WTC11 (cell line): Measurements from ENCODE around the gene ERC1.

Source experiments
- GRHL2 ChIP-seq: fragments of 250-450 bp; sonication (Bioruptor Pico); IDR thresholded peaks from 2 replicates; pipeline ENCODE4 v1.8.0; 2022; ENCODE audit warnings: mild to moderate bottlenecking, moderate library complexity; ENCODE audit not compliant: insufficient replicate concordance, severe bottlenecking
- MAX ChIP-seq: sonication (generic); formaldehyde crosslinking; IDR thresholded peaks from 2 replicates; pipeline ENCODE4 v1.8.0; 2022; ENCODE audit warnings: mild to moderate bottlenecking, missing genetic modification reagents
- MLX ChIP-seq: sonication (generic); formaldehyde crosslinking; IDR thresholded peaks from 2 replicates; pipeline ENCODE4 v1.8.1; 2023; ENCODE audit warnings: mild to moderate bottlenecking, missing genetic modification reagents, moderate library complexity
- NR2C2 ChIP-seq: sonication (generic); formaldehyde crosslinking; IDR thresholded peaks from 2 replicates; pipeline ENCODE4 v1.8.0; 2022; ENCODE audit warnings: mild to moderate bottlenecking, missing genetic modification reagents
- SOX15 ChIP-seq: fragments of 250-450 bp; sonication (Bioruptor Pico); IDR thresholded peaks from 2 replicates; pipeline ENCODE4 v1.9.0; 2021; ENCODE audit warnings: mild to moderate bottlenecking
- TCF7 ChIP-seq: sonication (generic); formaldehyde crosslinking; IDR thresholded peaks from 2 replicates; pipeline ENCODE4 v1.8.0; 2022; ENCODE audit warnings: mild to moderate bottlenecking, low read depth, missing genetic modification reagents, moderate library complexity
- TEAD1 ChIP-seq: sonication (generic); formaldehyde crosslinking; IDR thresholded peaks from 2 replicates; pipeline ENCODE4 v1.8.0; 2022; ENCODE audit warnings: mild to moderate bottlenecking, missing genetic modification reagents
- TF ChIP-seq, protein P1 (sequence below): fragments of 200-600 bp; IDR thresholded peaks from 2 replicates; pipeline ENCODE4 v1.8.0; 2022; ENCODE audit warnings: antibody characterized with exemption

DNA sequence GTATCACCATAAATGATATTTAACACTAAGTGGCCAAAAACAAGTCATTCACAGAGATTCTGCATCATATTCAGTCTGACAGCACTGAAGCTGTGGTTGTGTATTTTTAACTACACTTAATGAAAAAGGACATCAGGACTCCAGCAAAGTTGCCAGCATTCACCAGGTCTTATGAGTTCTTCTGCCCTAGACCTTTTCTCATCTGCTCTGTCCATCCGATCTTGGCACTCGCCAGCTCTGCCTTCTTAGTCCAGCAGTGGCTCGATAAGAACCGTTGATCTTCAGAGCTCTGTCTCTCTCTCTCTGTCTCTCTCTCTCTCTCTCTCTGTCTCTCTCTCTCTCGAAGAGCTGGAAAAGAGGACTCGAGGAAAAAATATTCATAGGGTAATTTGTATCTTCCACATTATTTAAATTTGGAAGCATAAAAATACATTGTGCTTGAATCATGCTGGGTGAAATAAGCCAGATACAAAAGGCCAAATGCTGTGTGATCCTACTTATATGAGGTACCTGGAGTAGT, 371.2 kb downstream of the ERC1 start:
- TF ChIP-seq, protein P1, sequence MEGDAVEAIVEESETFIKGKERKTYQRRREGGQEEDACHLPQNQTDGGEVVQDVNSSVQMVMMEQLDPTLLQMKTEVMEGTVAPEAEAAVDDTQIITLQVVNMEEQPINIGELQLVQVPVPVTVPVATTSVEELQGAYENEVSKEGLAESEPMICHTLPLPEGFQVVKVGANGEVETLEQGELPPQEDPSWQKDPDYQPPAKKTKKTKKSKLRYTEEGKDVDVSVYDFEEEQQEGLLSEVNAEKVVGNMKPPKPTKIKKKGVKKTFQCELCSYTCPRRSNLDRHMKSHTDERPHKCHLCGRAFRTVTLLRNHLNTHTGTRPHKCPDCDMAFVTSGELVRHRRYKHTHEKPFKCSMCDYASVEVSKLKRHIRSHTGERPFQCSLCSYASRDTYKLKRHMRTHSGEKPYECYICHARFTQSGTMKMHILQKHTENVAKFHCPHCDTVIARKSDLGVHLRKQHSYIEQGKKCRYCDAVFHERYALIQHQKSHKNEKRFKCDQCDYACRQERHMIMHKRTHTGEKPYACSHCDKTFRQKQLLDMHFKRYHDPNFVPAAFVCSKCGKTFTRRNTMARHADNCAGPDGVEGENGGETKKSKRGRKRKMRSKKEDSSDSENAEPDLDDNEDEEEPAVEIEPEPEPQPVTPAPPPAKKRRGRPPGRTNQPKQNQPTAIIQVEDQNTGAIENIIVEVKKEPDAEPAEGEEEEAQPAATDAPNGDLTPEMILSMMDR, result no peak
- no peak for TF ChIP-seq NR2C2 (CRISPR knock-in tag)
- TF ChIP-seq MAX (CRISPR knock-in tag), result no peak
- no peak for TF ChIP-seq TEAD1 (CRISPR knock-in tag)
- TF ChIP-seq SOX15 (CRISPR knock-in tag), result no peak
- TF ChIP-seq TCF7 (CRISPR knock-in tag), result no peak
- no peak for TF ChIP-seq MLX (CRISPR knock-in tag)
- TF ChIP-seq GRHL2 (CRISPR knock-in tag), result no peak
